Raji (cell line): Measurements from ENCODE around the gene EEIG2.

ENCODE experiments used
- POLR2A ChIP-seq: IDR thresholded peaks from 2 replicates; pipeline ENCODE4 v1.6.1; 2011; ENCODE audit warnings: low read depth, low read length, control low read depth; ENCODE audit not compliant: insufficient read depth

The EEIG2 gene

GRCh38 chr1:108570998-108571401 lies 11.1 kb downstream of the EEIG2 start:
- no peak for TF ChIP-seq POLR2A

GRCh38 chr1:108572182-108572581 lies 12.3 kb downstream of the EEIG2 start:
- no peak for TF ChIP-seq POLR2A

GRCh38 chr1:108573183-108573582 lies 13.3 kb downstream of the EEIG2 start:
- no peak for TF ChIP-seq POLR2A

GRCh38 chr1:108574008-108574407 lies 14.1 kb downstream of the EEIG2 start:
- no peak for TF ChIP-seq POLR2A

GRCh38 chr1:108575375-108575774 lies 15.5 kb downstream of the EEIG2 start:
- no peak for TF ChIP-seq POLR2A

- no peak for TF ChIP-seq POLR2A
These were observed 24.0 kb downstream of the EEIG2 start for GRCh38 chr1:108583757-108584427.

- no peak for TF ChIP-seq POLR2A
These were observed 24.5 kb downstream of the EEIG2 start for GRCh38 chr1:108584428-108584856.

GRCh38 chr1:108585313-108585712 lies 25.4 kb downstream of the EEIG2 start:
- TF ChIP-seq POLR2A, result no peak

GRCh38 chr1:108590441-108590840 lies 30.5 kb downstream of the EEIG2 start:
- no peak for TF ChIP-seq POLR2A

- no peak for TF ChIP-seq POLR2A
These were observed 31.1 kb downstream of the EEIG2 start for GRCh38 chr1:108590957-108591356.

- TF ChIP-seq POLR2A, result no peak
These were observed 31.6 kb downstream of the EEIG2 start for GRCh38 chr1:108591466-108591865.

GRCh38 chr1:108592030-108592759 lies 32.3 kb downstream of the EEIG2 start:
- no peak for TF ChIP-seq POLR2A

GRCh38 chr1:108593448-108593847 lies 33.5 kb downstream of the EEIG2 start:
- TF ChIP-seq POLR2A, result no peak

GRCh38 chr1:108595507-108595906 lies 35.6 kb downstream of the EEIG2 start:
- no peak for TF ChIP-seq POLR2A

- TF ChIP-seq POLR2A, result no peak
These were observed 37.1 kb downstream of the EEIG2 start for GRCh38 chr1:108597041-108597440.

- no peak for TF ChIP-seq POLR2A
These were observed 38.4 kb downstream of the EEIG2 start for GRCh38 chr1:108598340-108598739.
